NCI-H524 treated with DMSO at 0.1 percent for 48 hours (cell line): ENCODE results near the gene PFKFB3.
"Not testable (repeated sequence)": the region's sequence is repeated elsewhere in the genome, so short reads cannot be mapped to it uniquely, and the experiment has no call there.

ENCODE experiments used
- DNase-seq: peaks from one replicate; lab custom pipeline; 2025; lab: John Stamatoyannopoulos, UW

Gene PFKFB3

GRCh38 chr10:6236349-6237198 is 33.8 kb downstream of the PFKFB3 start:
- DNase-seq = no peak

DNA sequence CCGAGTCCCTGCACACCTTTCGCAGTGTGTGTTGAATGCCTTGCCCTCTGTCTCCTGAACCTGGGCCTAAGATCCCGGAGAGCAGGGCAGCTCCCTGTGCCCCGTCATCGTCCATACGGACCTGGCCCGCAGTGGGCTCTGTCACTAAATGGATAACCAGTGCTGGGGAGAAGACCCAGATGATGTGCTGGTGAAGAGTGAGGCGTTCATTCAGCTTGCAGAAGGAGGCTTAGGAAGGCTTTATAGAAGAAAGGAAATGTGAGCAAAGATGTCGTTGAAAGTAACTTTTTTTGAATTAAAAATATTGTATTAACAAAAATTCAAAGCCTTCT is 34.4 kb downstream of the PFKFB3 start:
- no peak for DNase-seq

DNA sequence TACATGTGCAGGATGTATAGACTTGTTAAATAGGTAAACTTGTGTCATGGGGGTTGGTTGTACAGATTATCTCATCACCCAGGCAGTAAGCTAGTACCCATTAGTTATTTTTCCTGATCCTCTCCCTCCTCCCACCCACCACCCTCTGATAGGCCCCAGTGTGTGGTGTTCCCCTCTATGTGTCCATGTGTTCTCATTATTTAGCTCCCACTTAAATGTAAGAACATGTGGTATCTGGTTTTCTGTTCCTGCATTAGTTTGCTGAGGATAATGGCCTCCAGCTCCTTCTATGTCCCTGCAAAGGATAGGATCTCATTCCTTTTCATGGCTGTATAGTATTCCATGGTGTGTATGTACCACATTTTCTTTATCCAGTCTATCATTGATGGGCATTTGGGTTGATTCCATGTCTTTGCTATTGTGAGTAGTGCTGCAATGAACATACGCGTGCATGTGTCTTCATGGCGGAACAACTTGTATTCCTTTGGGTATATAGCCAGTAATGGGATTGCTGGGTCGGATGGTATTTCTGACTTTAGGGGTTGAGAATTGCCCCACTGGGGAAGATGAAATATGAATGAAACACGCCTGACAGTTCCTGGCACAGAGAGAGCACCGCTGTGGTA is 36.0 kb downstream of the PFKFB3 start:
- not testable (repeated sequence) for DNase-seq

- no peak for DNase-seq
Observed at GRCh38 chr10:6239213-6239991, 36.7 kb downstream of the PFKFB3 start.

DNA sequence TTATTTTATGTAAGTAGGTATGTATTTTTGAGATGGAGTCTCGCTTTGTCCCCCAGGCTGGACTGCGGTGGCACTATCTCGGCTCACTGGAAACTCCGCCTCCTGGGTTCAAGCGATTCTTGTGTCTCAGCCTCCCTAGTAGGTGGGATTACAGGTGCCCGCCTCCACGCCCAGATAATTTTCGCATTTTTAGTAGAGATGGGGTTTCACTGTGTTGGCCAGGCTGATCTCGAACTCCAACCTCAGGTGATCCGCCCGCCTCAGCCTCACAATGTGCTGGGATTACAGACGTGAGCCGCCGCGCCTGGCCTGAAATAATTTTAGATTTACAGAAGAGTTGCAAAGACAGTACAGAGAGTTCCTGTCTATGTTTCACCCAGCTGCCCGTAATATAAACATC is 37.5 kb downstream of the PFKFB3 start:
- DNase-seq = no peak

DNA sequence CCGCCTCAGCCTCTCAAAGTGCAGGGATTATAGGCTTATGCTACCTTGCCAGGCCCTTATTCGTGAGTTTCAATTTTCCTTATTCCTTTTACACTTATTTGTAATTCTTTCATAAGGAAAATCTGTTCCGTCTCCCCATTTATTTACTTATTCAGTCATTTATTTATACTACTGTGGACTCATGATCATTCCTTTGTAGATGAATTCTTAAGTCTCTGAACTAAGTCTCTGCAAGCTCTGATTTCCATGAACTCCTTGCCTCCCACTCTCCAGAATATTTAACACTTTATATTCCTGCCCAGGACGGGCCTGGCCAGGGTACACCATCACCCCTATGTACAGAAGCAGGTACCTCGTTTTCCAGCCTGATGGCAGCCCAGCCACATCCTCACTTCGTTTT is 39.4 kb downstream of the PFKFB3 start:
- no peak for DNase-seq

- no peak for DNase-seq
Observed at GRCh38 chr10:6244510-6244909, 41.8 kb downstream of the PFKFB3 start.

DNA sequence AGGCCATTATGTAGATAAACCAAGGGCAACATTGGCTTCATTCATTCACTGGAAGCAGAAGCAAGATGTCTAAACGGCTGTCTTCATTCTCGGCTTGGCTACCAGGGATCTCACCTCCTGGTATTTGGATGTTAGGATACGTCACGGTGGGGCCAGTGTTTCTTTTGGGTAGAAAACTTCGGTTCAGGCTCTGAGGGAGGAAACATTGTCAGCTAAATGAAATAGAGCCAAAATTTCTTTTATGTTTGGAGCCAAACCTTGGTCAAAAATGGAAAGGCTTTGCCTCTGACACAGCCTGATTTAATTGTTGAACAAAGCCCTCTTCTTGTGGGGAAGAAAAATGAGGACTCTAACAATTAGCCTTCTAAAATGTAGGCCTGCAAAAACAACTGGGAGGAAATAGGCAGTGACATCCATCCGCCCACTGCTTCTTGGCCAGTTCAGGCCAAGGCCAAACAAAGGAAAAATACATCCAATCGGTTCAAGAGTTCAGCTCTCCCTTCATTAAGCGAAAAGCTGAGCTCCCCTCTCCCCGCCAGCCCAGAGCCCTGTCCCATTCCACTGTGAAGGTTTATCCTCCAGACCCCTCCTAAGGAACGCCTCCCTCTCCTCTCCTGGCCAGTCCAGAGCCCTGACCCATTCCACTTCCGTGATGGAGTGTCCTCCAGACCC is 44.4 kb downstream of the PFKFB3 start:
- DNase-seq = no peak

- not testable (repeated sequence) for DNase-seq
Observed at GRCh38 chr10:6248908-6249307, 46.2 kb downstream of the PFKFB3 start.

DNA sequence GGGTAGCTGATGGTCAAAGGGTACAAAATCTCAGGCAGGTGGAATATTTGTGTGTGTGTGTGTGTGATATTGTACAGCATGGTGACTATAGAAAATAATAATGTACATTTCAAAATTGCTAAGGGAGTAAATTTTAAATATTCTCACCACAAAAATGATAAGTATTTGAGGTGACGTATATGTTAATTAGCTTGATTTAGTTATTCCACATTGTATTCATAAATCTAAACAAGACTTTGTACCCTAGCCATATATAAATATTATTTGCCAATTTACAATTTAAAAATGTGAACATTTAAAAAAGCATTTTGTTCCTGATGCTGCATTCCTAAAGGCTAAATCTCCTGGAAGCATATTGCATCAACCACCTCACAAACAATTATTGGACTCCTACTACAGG is 47.0 kb downstream of the PFKFB3 start:
- DNase-seq = no peak

GRCh38 chr10:6250745-6251144 is 48.0 kb downstream of the PFKFB3 start:
- no peak for DNase-seq

- no peak for DNase-seq
Observed at GRCh38 chr10:6254201-6254600, 51.5 kb downstream of the PFKFB3 start.

- no peak for DNase-seq
Observed at GRCh38 chr10:6255548-6256061, 52.9 kb downstream of the PFKFB3 start.

GRCh38 chr10:6256439-6256838 is 53.7 kb downstream of the PFKFB3 start:
- no peak for DNase-seq

GRCh38 chr10:6259153-6259552 is 56.4 kb downstream of the PFKFB3 start:
- DNase-seq = no peak

- DNase-seq = no peak
Observed at GRCh38 chr10:6260843-6261242, 58.1 kb downstream of the PFKFB3 start.

GRCh38 chr10:6267941-6268340 is 65.2 kb downstream of the PFKFB3 start:
- DNase-seq = no peak

DNA sequence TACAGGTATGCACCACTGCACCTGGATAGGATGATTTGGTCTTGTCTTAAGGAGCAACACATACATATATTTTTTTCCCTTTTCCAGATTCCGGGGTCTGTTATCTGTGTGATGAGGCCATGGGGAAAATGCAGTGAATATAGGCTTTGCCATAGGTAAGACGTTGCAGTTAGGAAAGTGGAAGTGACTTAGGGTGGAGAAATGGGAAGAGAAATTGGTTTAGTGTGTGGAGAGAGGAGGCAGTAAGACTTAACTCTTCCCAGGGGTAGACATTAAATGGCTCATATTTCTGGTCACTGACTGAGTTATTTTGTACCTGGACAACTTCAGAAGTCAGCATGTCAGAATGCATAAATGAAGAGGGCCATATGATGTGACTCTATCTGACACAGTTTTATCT is 66.7 kb downstream of the PFKFB3 start:
- DNase-seq = no peak

DNA sequence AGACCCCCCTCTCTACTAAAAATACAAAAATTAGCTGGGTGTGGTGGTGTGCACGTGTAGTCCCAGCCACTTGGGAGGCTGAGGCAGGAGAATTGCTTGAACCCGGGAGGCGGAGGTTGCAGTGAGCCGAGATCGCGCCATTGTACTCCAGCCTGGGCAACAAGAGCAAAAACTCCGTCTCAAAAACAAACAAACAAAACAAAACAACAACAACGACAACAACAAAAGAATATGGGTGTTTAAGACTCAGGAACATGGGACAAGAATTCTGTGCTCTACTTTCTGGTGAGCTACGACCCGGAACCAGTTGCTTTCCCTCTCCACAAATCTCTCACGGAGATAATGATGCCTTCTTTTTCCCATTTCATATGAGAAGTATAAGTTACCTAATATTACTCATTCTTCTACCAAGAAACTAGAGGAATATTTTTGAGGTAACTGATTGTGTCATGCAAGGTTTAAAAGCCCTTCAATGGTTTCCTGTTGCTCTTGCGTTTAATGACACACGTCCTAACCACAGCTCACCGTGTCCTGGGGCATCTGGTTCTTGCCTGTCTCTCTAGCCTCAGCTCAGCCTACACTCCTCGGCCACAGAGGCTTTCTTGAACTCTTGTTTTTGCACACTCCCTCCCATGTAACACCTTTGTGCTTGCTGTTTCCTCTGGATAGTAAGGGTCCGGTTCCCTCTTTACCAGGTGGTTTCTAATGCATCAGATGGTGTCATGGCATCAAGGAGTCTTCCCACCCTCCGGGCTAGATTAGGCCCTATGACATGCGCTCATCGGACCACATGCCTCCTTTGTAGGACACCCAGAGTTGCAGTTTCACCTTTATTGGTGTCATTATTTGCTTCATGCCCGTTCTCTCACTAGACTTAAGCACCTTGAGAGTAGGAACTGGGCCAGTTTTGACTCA is 67.5 kb downstream of the PFKFB3 start:
- no peak for DNase-seq

DNA sequence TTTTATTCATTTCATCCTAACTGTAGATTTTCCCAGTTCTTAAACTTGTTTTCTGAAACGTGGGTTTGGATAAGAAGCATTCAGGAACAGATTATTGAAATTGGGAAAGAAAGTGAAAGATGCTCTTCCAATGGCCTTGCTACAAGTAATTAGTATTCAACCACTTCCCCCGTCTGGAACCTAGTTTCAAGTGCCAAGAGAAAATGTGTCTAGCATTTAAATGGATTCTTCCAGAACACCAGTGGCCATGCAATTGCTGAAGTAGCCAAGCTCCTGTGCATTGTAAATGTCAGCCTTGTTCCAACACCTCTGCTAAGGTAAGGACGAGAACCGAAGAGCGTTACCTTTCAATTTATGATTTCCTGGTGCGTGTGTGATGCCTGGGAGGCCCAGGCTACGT is 68.2 kb downstream of the PFKFB3 start:
- DNase-seq = no peak

GRCh38 chr10:6271663-6272062 is 68.9 kb downstream of the PFKFB3 start:
- no peak for DNase-seq
